GM18867 (cell line): ENCODE measurements around the gene AFF3.
"Not testable (repeated sequence)": the region's sequence is repeated elsewhere in the genome, so short reads cannot be mapped to it uniquely, and the experiment has no call there.

Source experiments
- ATAC-seq: cut with Tn5 transposase; IDR thresholded peaks from one replicate; pipeline ENCODE4 v1.9.1; 2021; ENCODE audit warnings: mild to moderate bottlenecking, moderate library complexity; ENCODE audit not compliant: unreplicated experiment

The AFF3 gene

DNA sequence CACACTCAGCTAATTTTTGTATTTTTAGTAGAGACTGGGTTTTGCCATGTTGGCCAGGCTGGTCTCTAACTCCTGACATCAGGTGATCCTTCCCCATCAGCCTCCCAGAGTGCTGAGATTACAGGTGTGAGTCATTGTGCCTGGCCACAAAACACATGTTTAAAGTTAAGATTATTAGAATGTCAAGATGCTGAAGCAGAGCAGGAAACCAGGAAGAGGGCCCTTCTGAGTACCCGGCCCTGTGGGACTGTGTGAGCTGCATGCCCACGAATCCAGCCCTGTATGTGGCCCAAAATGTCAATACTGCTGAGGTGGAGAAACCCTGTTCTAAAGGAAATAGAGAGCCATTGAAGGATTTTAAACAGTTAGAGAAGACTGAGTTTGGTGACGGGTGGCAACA, 621.6 kb downstream of the AFF3 start:
- no peak for ATAC-seq

DNA sequence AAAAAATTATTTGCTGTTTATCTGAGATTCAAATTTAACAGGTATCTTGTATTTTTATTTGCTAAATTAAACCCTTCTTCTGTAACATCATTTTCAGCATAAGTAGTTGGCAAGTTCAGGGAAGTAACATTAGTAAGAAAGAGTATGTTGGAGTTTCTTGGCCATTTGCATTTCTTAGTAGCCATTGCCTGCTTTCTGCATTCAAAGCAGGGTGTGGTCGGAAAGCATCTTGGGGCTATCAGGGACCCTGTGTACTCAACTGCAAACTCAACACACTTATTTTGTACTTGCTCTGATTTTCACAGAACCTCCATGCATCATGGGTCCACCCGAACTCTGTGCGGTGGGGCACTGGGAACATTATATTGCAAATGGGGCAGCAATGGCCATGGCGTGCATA, 622.2 kb downstream of the AFF3 start:
- no peak for ATAC-seq

DNA sequence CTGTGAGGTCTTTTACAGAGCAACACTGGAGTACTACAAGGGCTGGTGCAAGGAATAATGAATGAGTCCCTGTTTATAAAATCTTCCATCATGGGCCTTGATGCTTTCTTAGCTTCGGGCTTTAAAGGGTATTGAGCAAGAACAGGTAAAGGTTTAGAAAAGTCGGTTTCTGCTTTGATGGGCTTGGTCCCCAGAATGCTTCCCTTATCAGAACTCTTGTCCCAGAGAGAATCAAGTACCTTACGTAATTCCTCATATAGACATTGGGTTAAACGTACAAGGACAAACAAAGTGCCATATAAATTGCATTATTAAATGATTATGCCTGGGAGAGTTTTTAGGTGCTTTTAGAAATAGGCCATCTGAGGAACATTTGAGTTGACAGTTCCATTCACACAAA, 628.0 kb downstream of the AFF3 start:
- ATAC-seq: no peak

DNA sequence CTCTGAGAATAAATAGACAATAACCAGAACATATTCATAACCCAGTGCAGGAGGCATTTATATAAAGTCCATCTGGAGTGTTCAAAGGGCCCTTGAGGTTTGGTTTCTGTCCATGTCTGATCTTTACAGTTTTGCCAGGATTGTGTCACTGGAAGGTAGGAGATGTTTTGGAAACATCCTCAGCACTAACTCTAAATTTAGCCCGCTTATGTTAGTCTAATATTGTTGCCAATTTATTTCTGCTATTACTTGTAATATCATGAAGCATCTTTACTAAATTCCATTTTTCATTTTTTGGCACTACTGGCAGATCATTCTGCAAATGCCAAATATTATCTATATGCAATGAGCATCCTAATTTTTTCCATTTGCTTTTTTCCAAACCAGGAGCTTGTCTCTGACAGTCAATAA, 630.2 kb downstream of the AFF3 start:
- no peak for ATAC-seq

DNA sequence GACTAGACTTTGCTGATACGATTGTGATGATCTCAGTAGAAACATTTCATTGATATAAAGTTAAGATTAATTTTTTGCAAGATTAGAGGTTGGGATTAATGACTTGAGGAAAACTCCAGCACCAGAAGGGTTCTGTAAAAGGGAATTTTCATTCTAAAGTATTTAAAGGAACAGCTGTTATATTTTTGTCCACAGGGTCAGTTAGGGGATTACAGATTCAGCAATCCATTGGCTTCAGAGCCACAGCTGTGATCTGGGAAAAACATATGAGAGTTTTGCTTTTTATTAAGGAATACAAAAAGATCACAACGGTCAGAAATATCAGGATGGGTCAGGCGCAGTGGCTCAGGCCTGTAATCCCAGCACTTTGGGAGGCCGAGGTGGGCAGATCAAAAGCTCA, 633.0 kb downstream of the AFF3 start:
- no peak for ATAC-seq

DNA sequence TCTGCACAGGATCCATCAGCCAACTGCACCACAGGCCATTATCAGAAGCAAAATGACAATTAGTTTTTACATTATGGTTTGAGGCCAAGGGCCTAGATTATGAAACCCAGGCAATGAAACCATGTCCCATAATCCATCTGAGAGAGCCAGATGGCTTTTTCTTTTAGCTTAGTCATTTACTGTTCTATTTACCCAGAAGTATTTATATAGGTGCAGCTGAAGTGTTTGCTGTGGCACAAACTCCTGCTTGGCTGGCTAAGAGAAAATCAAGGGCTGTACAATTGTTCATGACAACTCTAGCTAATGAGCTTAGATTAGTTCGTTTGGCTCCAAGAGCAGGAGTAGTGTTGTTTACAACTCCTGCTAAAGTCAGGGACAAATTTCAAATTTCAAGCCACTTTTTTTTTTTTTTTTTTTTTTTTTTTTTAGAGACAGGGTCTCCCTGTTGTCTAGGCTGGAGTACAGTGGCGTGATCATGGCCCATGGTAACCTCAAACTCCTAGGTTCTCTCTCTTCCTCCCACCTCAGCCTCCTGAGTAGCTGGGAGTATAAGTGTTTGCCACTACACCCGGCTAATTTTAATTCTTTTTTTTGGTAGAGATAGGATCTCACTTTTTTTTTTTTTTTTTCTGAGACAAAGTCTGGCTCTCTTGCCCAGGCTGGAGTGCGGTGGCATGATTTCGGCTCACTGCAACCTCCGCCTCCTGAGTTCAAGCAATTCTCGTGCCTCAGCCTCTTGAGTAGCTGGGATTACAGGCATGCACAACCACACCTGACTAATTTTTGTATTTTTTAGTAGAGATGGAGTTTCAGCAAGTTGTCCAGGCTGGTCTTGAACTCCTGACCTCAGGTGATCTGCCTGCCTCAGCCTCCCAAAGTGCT, 634.2 kb downstream of the AFF3 start:
- ATAC-seq: no peak

DNA sequence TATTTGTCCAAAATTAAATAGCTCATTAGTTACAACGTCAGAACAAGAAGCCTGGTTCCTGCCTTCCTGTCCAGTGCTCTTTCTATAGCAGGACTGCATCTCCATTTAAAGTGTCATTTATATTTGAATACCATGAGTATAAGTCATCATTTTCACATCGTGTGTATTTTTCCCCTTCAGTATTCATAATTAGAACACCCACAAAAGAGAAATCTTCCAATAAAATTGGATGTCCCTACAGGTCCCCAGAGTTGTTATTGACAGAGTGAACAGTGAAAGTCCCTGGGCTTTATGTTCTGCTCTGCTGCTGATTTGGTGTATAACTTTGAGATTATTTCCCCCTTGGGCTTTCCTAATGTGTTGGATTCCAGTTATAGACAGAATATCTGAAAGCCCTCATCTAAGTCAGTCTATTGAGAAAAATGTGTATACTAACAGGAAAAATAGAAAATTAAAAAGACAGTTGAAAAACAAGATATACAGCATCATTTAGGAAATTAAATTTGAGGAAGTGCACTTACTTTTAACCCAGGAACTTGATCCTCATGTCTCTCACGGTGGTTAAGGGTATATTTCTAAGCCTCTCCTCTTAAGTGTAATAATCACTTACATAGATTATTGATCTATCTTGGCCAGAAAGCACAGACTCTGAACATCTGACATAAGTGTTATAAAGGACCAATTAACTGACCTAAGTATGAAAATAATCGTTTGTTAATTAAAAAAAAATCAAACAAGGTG, 637.4 kb downstream of the AFF3 start:
- ATAC-seq: no peak

DNA sequence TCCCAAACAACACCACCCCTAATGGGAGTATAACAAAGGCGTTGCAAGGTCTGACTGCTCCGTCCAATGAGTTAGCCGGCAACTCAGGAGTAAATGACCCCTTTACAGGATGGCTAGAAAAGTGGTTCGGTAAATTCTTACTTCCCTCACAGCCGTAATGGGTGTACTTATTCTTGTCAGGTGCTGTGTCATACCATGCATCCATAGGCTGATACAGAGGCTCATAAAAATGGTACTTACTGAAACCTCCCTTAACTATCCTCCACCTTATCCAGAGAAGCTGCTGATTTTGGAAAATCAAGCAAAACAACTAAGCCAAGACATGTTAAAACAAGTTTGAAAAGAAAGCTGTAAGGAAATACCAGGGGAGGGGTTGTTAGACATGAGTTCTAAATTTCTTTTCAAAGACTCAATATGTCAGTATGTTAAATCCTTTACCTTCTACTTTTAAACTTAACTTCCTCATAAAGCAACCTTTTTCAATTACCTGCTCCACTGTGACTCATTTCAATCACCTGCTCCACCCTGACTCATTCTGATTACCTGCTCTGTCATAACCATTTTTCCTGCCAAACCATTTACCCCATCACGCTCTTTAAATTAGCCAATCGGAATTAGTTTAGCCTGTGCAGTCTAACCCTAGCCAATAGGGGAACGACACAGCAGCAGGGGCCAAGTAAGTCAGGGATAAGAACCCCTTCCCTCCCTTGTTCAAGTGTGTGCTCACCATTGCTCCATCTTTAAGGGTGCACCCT, 638.6 kb downstream of the AFF3 start:
- ATAC-seq: not testable (repeated sequence)

DNA sequence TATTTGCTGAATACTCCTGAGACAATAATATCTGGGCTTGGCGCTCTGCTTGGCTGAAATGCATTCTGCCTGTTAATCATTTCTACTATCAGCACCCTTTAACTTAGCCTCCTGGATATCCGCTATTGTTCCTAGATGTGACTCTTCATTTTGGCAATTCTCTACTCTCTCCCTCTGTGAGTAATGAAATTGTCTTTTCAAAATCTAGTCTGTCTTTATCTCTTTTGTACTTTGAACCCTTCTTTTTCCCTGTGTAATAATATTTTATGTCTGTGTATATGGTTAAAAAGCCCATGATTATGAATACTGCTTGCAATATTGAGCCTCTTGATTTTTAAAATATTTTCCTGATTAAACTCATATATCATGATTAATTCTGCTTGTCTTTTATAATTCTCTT, 646.4 kb downstream of the AFF3 start:
- no peak for ATAC-seq
